IPS-18c (cell line): ENCODE measurements around the gene NOM1.

Source experiments
- H3K4me3 ChIP-seq: 2 replicates; pipeline ENCODE4 v1.7.0; 2013; ENCODE audit warnings: low read depth, mild to moderate bottlenecking, low read length, moderate library complexity; ENCODE audit not compliant: insufficient read depth
- H3K9me3 ChIP-seq: one replicate; pipeline ENCODE4 v1.6.1; 2013; ENCODE audit warnings: mild to moderate bottlenecking, low read length, moderate library complexity; ENCODE audit not compliant: control insufficient read depth, insufficient read depth

The NOM1 gene

GRCh38 chr7:156964971-156965370 lies 15.5 kb downstream of the NOM1 start:
- Histone ChIP-seq H3K9me3 (peaks cover 2% of the 10 kb centered on the region), H3K4me3 (no peak overlapping the region)

- no peak overlapping the region for H3K4me3 ChIP-seq
Observed at GRCh38 chr7:156966387-156966786, 16.9 kb downstream of the NOM1 start.

GRCh38 chr7:156968183-156968582 lies 18.7 kb downstream of the NOM1 start:
- H3K4me3 ChIP-seq: no peak overlapping the region
- peaks cover 2% of the 10 kb centered on the region for H3K9me3 ChIP-seq

More at GRCh38 chr7:156966387-156966786, 16.9 kb downstream of the NOM1 start:
- H3K9me3 ChIP-seq: peaks cover 2% of the 10 kb centered on the region

- H3K4me3 ChIP-seq: no peak overlapping the region
Observed at GRCh38 chr7:156969972-156970420, 20.5 kb downstream of the NOM1 start.

GRCh38 chr7:156975620-156976019 lies 26.1 kb downstream of the NOM1 start:
- no peak overlapping the region for H3K4me3 ChIP-seq
- H3K9me3 ChIP-seq: no peaks in the 10 kb centered on the region

More at GRCh38 chr7:156969972-156970420, 20.5 kb downstream of the NOM1 start:
- peaks cover 2% of the 10 kb centered on the region for H3K9me3 ChIP-seq

- no peak overlapping the region for H3K4me3 ChIP-seq
- no peaks in the 10 kb centered on the region for H3K9me3 ChIP-seq
Observed at GRCh38 chr7:156979007-156979606, 29.6 kb downstream of the NOM1 start.

- Histone ChIP-seq H3K9me3 (no peaks in the 10 kb centered on the region), H3K4me3 (no peak overlapping the region)
Observed at GRCh38 chr7:156979711-156980110, 30.2 kb downstream of the NOM1 start.

- Histone ChIP-seq H3K4me3 (no peak overlapping the region), H3K9me3 (no peaks in the 10 kb centered on the region)
Observed at GRCh38 chr7:156984174-156984891, 34.8 kb downstream of the NOM1 start.

GRCh38 chr7:156985101-156985992 lies 35.8 kb downstream of the NOM1 start:
- no peak overlapping the region for H3K4me3 ChIP-seq
- no peaks in the 10 kb centered on the region for H3K9me3 ChIP-seq

GRCh38 chr7:156986378-156986777 lies 36.9 kb downstream of the NOM1 start:
- no peak overlapping the region for H3K4me3 ChIP-seq
- H3K9me3 ChIP-seq: no peaks in the 10 kb centered on the region

GRCh38 chr7:156988343-156989185 lies 39.1 kb downstream of the NOM1 start:
- Histone ChIP-seq H3K4me3 (no peak overlapping the region), H3K9me3 (no peaks in the 10 kb centered on the region)

- Histone ChIP-seq H3K9me3 (no peaks in the 10 kb centered on the region), H3K4me3 (no peak overlapping the region)
Observed at GRCh38 chr7:156989766-156990535, 40.4 kb downstream of the NOM1 start.

GRCh38 chr7:156993021-156993924 lies 43.8 kb downstream of the NOM1 start:
- no peak overlapping the region for H3K4me3 ChIP-seq
- H3K9me3 ChIP-seq: peaks cover 3% of the 10 kb centered on the region

- no peak overlapping the region for H3K4me3 ChIP-seq
- peaks cover 3% of the 10 kb centered on the region for H3K9me3 ChIP-seq
Observed at GRCh38 chr7:156993925-156994235, 44.4 kb downstream of the NOM1 start.

- Histone ChIP-seq H3K4me3 (no peak overlapping the region), H3K9me3 (peaks cover 3% of the 10 kb centered on the region)
Observed at GRCh38 chr7:156994417-156994816, 44.9 kb downstream of the NOM1 start.
